Measurements from ENCODE around the gene TARS2.

The TARS2 gene

DNA sequence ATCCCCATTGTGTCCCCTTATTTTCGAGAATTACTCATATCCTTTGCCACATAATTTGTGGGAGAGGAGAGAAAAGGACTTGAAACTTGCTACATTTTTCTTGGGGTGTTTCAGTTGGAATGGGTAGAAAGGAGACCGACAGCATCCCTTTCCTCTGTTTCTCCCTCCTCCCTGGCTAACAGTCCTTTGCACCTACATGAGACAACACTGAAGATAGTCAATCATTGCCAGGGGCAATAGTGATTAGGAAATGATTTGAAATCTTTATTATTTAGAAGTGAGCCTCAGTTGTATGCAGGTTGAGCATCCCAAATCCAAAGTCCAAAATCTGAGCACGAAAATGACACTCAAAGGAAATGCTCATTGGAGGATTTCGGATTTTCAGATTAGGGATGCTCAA is 7.8 kb upstream of the TARS2 start:
- H2AFZ ChIP-seq (ENCODE audit: low read depth, low read length, severe bottlenecking), result no peak overlapping the region
- no peak overlapping the region for H3K27ac ChIP-seq (ENCODE audit: low read depth, low read length)
- no peak overlapping the region for H3K9ac ChIP-seq (ENCODE audit: low read length)

DNA sequence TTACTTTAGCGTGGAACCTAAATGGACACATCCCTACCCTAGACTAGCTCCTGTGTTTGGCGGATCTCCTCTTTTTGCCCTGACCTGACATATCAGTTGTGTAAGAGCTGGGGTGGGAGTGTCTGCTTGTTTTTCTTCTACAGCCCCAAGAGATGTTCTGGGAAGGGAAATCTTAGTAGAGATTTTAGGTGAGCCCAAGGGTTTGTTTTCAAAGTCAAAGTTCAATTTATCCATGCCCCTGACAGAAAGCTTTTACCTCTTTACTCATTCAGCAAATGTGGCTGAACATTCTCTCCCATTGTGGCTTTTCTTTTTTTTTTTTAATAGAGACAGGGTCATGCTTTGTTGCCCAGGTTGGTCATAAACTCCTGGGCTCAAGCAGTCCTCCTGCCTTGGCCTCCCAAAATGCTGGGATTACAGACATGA is 7.3 kb upstream of the TARS2 start:
- no peak for TF ChIP-seq EZH2phosphoT487 (conservative IDR thresholded peaks at IDR 0.05; ENCODE audit: low read length)
- TF ChIP-seq, protein P1, sequence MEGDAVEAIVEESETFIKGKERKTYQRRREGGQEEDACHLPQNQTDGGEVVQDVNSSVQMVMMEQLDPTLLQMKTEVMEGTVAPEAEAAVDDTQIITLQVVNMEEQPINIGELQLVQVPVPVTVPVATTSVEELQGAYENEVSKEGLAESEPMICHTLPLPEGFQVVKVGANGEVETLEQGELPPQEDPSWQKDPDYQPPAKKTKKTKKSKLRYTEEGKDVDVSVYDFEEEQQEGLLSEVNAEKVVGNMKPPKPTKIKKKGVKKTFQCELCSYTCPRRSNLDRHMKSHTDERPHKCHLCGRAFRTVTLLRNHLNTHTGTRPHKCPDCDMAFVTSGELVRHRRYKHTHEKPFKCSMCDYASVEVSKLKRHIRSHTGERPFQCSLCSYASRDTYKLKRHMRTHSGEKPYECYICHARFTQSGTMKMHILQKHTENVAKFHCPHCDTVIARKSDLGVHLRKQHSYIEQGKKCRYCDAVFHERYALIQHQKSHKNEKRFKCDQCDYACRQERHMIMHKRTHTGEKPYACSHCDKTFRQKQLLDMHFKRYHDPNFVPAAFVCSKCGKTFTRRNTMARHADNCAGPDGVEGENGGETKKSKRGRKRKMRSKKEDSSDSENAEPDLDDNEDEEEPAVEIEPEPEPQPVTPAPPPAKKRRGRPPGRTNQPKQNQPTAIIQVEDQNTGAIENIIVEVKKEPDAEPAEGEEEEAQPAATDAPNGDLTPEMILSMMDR (IDR thresholded peaks at IDR 0.05; ENCODE audit: insufficient read depth, low read length, poor library complexity, severe bottlenecking), result no peak

More for the DNA sequence above, 7.8 kb upstream of the TARS2 start:
- no peak for TF ChIP-seq EZH2phosphoT487 (conservative IDR thresholded peaks at IDR 0.05; ENCODE audit: low read length)
- TF ChIP-seq, protein P1 (IDR thresholded peaks at IDR 0.05; ENCODE audit: insufficient read depth, low read length, poor library complexity, severe bottlenecking), result no peak
- Histone ChIP-seq H3K36me3 (ENCODE audit: low read length) (no peaks in the 10 kb centered on the region), H3K4me2 (ENCODE audit: low read depth, low read length, poor library complexity, severe bottlenecking) (no peak overlapping the region), H3K9me3 (ENCODE audit: insufficient read depth, low read length) (no peaks in the 10 kb centered on the region), H3K4me3 (ENCODE audit: insufficient read depth, low read length, poor library complexity, severe bottlenecking) (no peak overlapping the region), H3K79me2 (ENCODE audit: insufficient read depth, low read length) (no peaks in the 10 kb centered on the region), H4K20me1 (ENCODE audit: low read depth, low read length) (no peaks in the 10 kb centered on the region; the same call in 1 of the 2 replicates), H3F3A (ENCODE audit: insufficient read depth) (0 out of 2 replicates have a peak, but pooled peaks cover 5% of the 10 kb centered on the region), H3K27me3 (ENCODE audit: low read length) (no peaks in the 10 kb centered on the region), H3K9me2 (replicated peaks; ENCODE audit: insufficient read depth, low read length) (no peaks in the 10 kb centered on the region)

DNA sequence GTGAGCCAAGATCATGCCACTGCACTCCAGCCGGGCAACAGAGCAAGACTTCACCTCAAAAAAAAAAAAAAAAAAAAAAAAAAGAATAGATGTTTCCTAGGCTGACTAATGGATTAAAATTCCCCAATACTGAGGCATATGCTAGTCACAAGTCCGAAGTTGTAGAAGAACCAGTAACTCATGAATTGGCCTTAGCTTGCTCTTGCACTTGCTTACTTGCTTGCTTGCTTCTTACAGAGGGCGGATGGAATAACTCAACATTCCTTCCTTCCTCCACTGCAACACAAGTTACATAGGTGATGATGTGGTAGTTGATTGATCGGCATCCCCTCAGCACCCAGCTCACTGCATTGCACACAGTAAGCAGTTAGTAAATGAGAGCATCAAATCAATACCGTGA is 2.8 kb upstream of the TARS2 start:
- Histone ChIP-seq H3K4me2 (ENCODE audit: low read depth, low read length, poor library complexity, severe bottlenecking) (no peak overlapping the region), H3F3A (ENCODE audit: insufficient read depth) (no peaks in the 10 kb centered on the region; the same call in 1 of the 2 replicates), H3K9me3 (ENCODE audit: insufficient read depth, low read length) (no peaks in the 10 kb centered on the region), H3K79me2 (ENCODE audit: insufficient read depth, low read length) (peaks cover 17% of the 10 kb centered on the region), H3K9ac (ENCODE audit: low read length) (no peak overlapping the region), H3K9me2 (replicated peaks; ENCODE audit: insufficient read depth, low read length) (no peaks in the 10 kb centered on the region), H3K36me3 (ENCODE audit: low read length) (no peaks in the 10 kb centered on the region), H4K20me1 (ENCODE audit: low read depth, low read length) (no peaks in the 10 kb centered on the region), H3K27ac (ENCODE audit: low read depth, low read length) (no peak overlapping the region), H3K4me3 (ENCODE audit: insufficient read depth, low read length, poor library complexity, severe bottlenecking) (no peak overlapping the region), H3K27me3 (ENCODE audit: low read length) (no peaks in the 10 kb centered on the region), H2AFZ (ENCODE audit: low read depth, low read length, severe bottlenecking) (no peak overlapping the region)
- no peak for TF ChIP-seq EZH2phosphoT487 (conservative IDR thresholded peaks at IDR 0.05; ENCODE audit: low read length)
- TF ChIP-seq, protein P1 (IDR thresholded peaks at IDR 0.05; ENCODE audit: insufficient read depth, low read length, poor library complexity, severe bottlenecking), result no peak

More for the DNA sequence above, 7.3 kb upstream of the TARS2 start:
- no peak overlapping the region for H3K27ac ChIP-seq (ENCODE audit: low read depth, low read length)
- no peak overlapping the region for H3K9ac ChIP-seq (ENCODE audit: low read length)
- no peaks in the 10 kb centered on the region; the same call in 1 of the 2 replicates for H4K20me1 ChIP-seq (ENCODE audit: low read depth, low read length)
- H3K4me2 ChIP-seq (ENCODE audit: low read depth, low read length, poor library complexity, severe bottlenecking), result no peak overlapping the region
- H3K9me2 ChIP-seq (replicated peaks; ENCODE audit: insufficient read depth, low read length), result no peaks in the 10 kb centered on the region
- no peak overlapping the region for H2AFZ ChIP-seq (ENCODE audit: low read depth, low read length, severe bottlenecking)
- no peaks in the 10 kb centered on the region for H3K27me3 ChIP-seq (ENCODE audit: low read length)
- H3F3A ChIP-seq (ENCODE audit: insufficient read depth), result 0 out of 2 replicates have a peak, but pooled peaks cover 5% of the 10 kb centered on the region
- no peak overlapping the region for H3K4me3 ChIP-seq (ENCODE audit: insufficient read depth, low read length, poor library complexity, severe bottlenecking)
- H3K36me3 ChIP-seq (ENCODE audit: low read length), result no peaks in the 10 kb centered on the region
- no peaks in the 10 kb centered on the region for H3K79me2 ChIP-seq (ENCODE audit: insufficient read depth, low read length)
- no peaks in the 10 kb centered on the region for H3K9me3 ChIP-seq (ENCODE audit: insufficient read depth, low read length)

All from SU-DHL-6 (cell line).